ENCODE measurements around the gene LTBP4. TPM values are rescaled to one million over a fixed set of nuclear protein-coding genes. Genes with fewer than 3 reads are reported as not detected.
"Not testable (repeated sequence)": the region's sequence is repeated elsewhere in the genome, so short reads cannot be mapped to it uniquely, and the experiment has no call there.

The LTBP4 gene
- total RNA-seq, 1 donor from 2014 or later: 24.7 TPM

- Histone ChIP-seq H3K4me1 (peaks cover 14% of the 10 kb centered on the region), H3K27ac (no peak overlapping the region), H3K4me3 (no peak overlapping the region), H3K9ac (no peak overlapping the region), H4K20me1 (ENCODE audit: low read depth) (no peaks in the 10 kb centered on the region), H3K9me3 (ENCODE audit: low read depth) (no peaks in the 10 kb centered on the region), H3K4me2 (peak overlapping the region; percentile 27), H3F3A (ENCODE audit: low read depth) (peaks cover 13% of the 10 kb centered on the region), H3K79me2 (ENCODE audit: low read depth) (no peaks in the 10 kb centered on the region), H3K36me3 (no peaks in the 10 kb centered on the region), H2AFZ (replicated peaks) (no peak overlapping the region), H3K27me3 (no peaks in the 10 kb centered on the region)
- no peak for TF ChIP-seq EZH2 (IDR thresholded peaks at IDR 0.05)
- no peak for TF ChIP-seq CTCF (IDR thresholded peaks at IDR 0.05)
- TF ChIP-seq EZH2phosphoT487 (IDR thresholded peaks at IDR 0.05): no peak
- peaks cover 6% of the 10 kb centered on the region for H3K36me3 Mint-ChIP-seq
- peaks cover 39% of the 10 kb centered on the region for H3K4me1 Mint-ChIP-seq
- peak; percentile 37 for DNase-seq (ENCODE audit: low spot score)
- peaks cover 9% of the 10 kb centered on the region for H3K27me3 Mint-ChIP-seq (ENCODE audit: insufficient read depth, low read depth)
- peak overlapping the region; percentile 72 for H3K27ac Mint-ChIP-seq
- H3K4me3 Mint-ChIP-seq: no peak overlapping the region
- H3K9me3 Mint-ChIP-seq: no peaks in the 10 kb centered on the region
These were observed 10.5 kb upstream of the LTBP4 start for GRCh38 chr19:40590464-40591265.

- Histone ChIP-seq H3F3A (ENCODE audit: low read depth) (peaks cover 19% of the 10 kb centered on the region), H3K4me1 (peaks cover 14% of the 10 kb centered on the region)
- H3K36me3 Mint-ChIP-seq; H3K9me3 ChIP-seq (ENCODE audit: low read depth); H3K4me3 Mint-ChIP-seq; H2AFZ ChIP-seq (replicated peaks); H3K4me2 ChIP-seq; H3K9ac ChIP-seq; DNase-seq (ENCODE audit: low spot score); H3K9me3 Mint-ChIP-seq; H3K36me3 ChIP-seq; H3K79me2 ChIP-seq (ENCODE audit: low read depth); H4K20me1 ChIP-seq (ENCODE audit: low read depth); H3K27me3 Mint-ChIP-seq (ENCODE audit: insufficient read depth, low read depth); H3K27ac Mint-ChIP-seq; H3K4me3 ChIP-seq; H3K27me3 ChIP-seq; H3K27ac ChIP-seq: not testable (repeated sequence)
- H3K4me1 Mint-ChIP-seq: peaks cover 43% of the 10 kb centered on the region
These were observed 9.4 kb upstream of the LTBP4 start for GRCh38 chr19:40591724-40592123.

GRCh38 chr19:40592170-40592569, 9.0 kb upstream of the LTBP4 start:
- H3K9me3 ChIP-seq (ENCODE audit: low read depth): no peaks in the 10 kb centered on the region
- no peak for TF ChIP-seq EZH2 (IDR thresholded peaks at IDR 0.05)
- TF ChIP-seq CTCF (IDR thresholded peaks at IDR 0.05): no peak
- TF ChIP-seq EZH2phosphoT487 (IDR thresholded peaks at IDR 0.05): no peak
- peaks cover 24% of the 10 kb centered on the region for H3F3A ChIP-seq (ENCODE audit: low read depth)
- no peak overlapping the region for H3K4me3 Mint-ChIP-seq
- no peaks in the 10 kb centered on the region for H3K79me2 ChIP-seq (ENCODE audit: low read depth)
- no peak overlapping the region for H3K27ac ChIP-seq
- H4K20me1 ChIP-seq (ENCODE audit: low read depth): no peaks in the 10 kb centered on the region
- peaks cover 43% of the 10 kb centered on the region for H3K4me1 Mint-ChIP-seq
- H3K27me3 ChIP-seq: peaks cover 12% of the 10 kb centered on the region
- peaks cover 15% of the 10 kb centered on the region for H3K4me1 ChIP-seq
- H3K36me3 Mint-ChIP-seq: peaks cover 2% of the 10 kb centered on the region
- no peak overlapping the region for H3K27ac Mint-ChIP-seq
- H3K4me2 ChIP-seq: no peak overlapping the region
- peak; percentile 44 for DNase-seq (ENCODE audit: low spot score)
- H3K9ac ChIP-seq: no peak overlapping the region
- peaks cover 9% of the 10 kb centered on the region for H3K27me3 Mint-ChIP-seq (ENCODE audit: insufficient read depth, low read depth)
- H3K9me3 Mint-ChIP-seq: no peaks in the 10 kb centered on the region
- no peak overlapping the region for H3K4me3 ChIP-seq
- H3K36me3 ChIP-seq: no peaks in the 10 kb centered on the region
- H2AFZ ChIP-seq (replicated peaks): no peak overlapping the region

GRCh38 chr19:40594255-40594654, 6.9 kb upstream of the LTBP4 start:
- Histone ChIP-seq H3K4me1 (peaks cover 25% of the 10 kb centered on the region), H3K9me3 (ENCODE audit: low read depth) (no peaks in the 10 kb centered on the region), H3K27ac (no peak overlapping the region), H3K9ac (no peak overlapping the region), H3K36me3 (no peaks in the 10 kb centered on the region), H2AFZ (replicated peaks) (no peak overlapping the region), H3K4me3 (no peak overlapping the region), H3F3A (ENCODE audit: low read depth) (peaks cover 43% of the 10 kb centered on the region), H3K4me2 (peak overlapping the region; percentile 51), H3K27me3 (peaks cover 31% of the 10 kb centered on the region), H3K79me2 (ENCODE audit: low read depth) (no peaks in the 10 kb centered on the region), H4K20me1 (ENCODE audit: low read depth) (peaks cover 6% of the 10 kb centered on the region)
- H3K9me3 Mint-ChIP-seq: no peaks in the 10 kb centered on the region
- TF ChIP-seq CTCF (IDR thresholded peaks at IDR 0.05): no peak
- no peak for TF ChIP-seq EZH2phosphoT487 (IDR thresholded peaks at IDR 0.05)
- TF ChIP-seq EZH2 (IDR thresholded peaks at IDR 0.05): no peak
- peak overlapping the region; percentile 61 for H3K27ac Mint-ChIP-seq
- peak; percentile 51 for DNase-seq (ENCODE audit: low spot score)
- peaks cover 2% of the 10 kb centered on the region for H3K36me3 Mint-ChIP-seq
- peaks cover 54% of the 10 kb centered on the region for H3K4me1 Mint-ChIP-seq
- H3K4me3 Mint-ChIP-seq: peak overlapping the region; percentile 70
- peaks cover 13% of the 10 kb centered on the region for H3K27me3 Mint-ChIP-seq (ENCODE audit: insufficient read depth, low read depth)
